ENCODE measurements around the gene FAM107B.

FAM107B gene

GRCh38 chr10:14499601-14499904 lies 275.1 kb downstream of the FAM107B start:
- no peak overlapping the region for H3K4me3 ChIP-seq (ENCODE audit: low read length)
- DNase-seq (ENCODE audit: low read depth) = no peak
- TF ChIP-seq CTCF (IDR thresholded peaks at IDR 0.05; ENCODE audit: insufficient read depth, low read depth, low read length, missing control alignments) = no peak

DNA sequence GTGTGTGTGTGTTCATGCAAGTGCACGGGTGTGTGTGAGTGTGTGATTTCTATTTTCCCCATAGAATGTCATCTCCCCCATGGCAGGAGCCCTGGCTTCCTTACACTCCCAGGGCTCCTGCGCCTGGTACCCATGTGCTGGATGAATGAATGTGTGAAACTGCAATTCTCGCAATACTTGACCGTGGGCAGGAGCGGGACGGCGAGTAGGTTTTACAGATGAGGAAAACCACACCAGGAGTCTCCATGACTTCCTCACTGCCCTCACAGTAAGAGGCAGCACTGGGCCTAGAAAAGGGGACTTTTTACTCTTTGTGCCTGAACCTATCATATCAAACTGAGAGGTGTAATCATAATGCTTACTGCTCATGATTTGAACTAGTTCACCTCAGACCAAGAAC lies 276.4 kb downstream of the FAM107B start:
- TF ChIP-seq CTCF (IDR thresholded peaks at IDR 0.05; ENCODE audit: insufficient read depth, low read depth, low read length, missing control alignments) = no peak
- H3K4me3 ChIP-seq (ENCODE audit: low read length) = no peak overlapping the region
- no peak for DNase-seq (ENCODE audit: low read depth)

DNA sequence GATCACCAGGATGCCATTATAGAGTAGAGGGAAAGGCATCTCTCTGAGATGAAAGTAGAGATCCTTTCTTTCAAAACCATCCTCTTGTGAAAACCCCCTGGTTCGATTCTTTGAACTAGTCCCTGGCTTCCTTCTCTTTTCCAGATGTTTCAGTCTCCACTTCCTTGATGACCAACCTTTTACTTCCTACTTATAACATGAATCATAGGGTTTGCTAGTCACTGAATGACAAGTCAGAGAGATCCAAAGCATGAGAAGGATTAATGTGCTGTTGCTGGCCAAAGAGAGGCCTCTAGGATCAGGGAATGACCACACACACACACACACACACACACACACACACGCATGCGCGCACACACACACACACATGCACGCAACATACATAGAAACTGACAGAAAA lies 282.9 kb downstream of the FAM107B start:
- TF ChIP-seq CTCF (IDR thresholded peaks at IDR 0.05; ENCODE audit: insufficient read depth, low read depth, low read length, missing control alignments) = no peak
- peak; percentile 44 for DNase-seq (ENCODE audit: low read depth)
- no peak overlapping the region for H3K4me3 ChIP-seq (ENCODE audit: low read length)

DNA sequence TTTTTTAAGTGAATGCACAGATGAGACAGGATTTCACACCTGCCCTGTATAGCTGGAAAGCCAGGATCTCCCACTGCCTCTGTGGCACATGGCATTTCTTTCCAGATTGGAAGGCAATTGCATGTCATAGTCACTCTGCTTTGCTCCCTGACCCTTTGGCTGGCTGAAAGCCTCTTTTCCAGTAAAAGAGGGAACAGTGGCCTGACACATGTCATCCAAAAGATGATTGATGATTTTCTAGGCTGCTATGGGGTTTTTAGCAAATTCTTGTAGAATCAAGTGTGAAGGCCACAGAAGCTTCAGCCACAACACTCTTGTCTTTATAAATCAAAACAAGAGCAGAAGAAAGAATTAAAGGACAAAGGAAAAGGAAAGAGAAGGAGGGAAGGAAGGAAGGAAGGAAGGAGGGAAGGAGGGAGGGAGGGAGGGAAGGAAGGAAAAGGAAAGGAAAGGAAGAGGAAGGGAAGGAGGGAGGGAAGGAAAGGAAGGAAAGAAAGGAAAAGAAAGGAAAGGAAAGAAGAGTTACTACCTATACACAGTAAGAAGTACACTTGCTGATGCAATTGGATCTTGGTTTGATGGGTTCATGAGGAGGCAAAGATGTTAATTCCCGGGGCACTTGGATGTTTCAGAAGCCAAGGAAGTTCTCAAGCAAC lies 285.0 kb downstream of the FAM107B start:
- TF ChIP-seq CTCF (IDR thresholded peaks at IDR 0.05; ENCODE audit: insufficient read depth, low read depth, low read length, missing control alignments) = no peak
- H3K4me3 ChIP-seq (ENCODE audit: low read length) = no peak overlapping the region
- DNase-seq (ENCODE audit: low read depth) = no peak

GRCh38 chr10:14487488-14487883 lies 287.2 kb downstream of the FAM107B start:
- no peak for DNase-seq (ENCODE audit: low read depth)
- no peak for TF ChIP-seq CTCF (IDR thresholded peaks at IDR 0.05; ENCODE audit: insufficient read depth, low read depth, low read length, missing control alignments)
- H3K4me3 ChIP-seq (ENCODE audit: low read length) = no peak overlapping the region

- DNase-seq (ENCODE audit: low read depth) = no peak
- H3K4me3 ChIP-seq (ENCODE audit: low read length) = no peak overlapping the region
- TF ChIP-seq CTCF (IDR thresholded peaks at IDR 0.05; ENCODE audit: insufficient read depth, low read depth, low read length, missing control alignments) = no peak
Observed at GRCh38 chr10:14486777-14487487, 287.8 kb downstream of the FAM107B start.

DNA sequence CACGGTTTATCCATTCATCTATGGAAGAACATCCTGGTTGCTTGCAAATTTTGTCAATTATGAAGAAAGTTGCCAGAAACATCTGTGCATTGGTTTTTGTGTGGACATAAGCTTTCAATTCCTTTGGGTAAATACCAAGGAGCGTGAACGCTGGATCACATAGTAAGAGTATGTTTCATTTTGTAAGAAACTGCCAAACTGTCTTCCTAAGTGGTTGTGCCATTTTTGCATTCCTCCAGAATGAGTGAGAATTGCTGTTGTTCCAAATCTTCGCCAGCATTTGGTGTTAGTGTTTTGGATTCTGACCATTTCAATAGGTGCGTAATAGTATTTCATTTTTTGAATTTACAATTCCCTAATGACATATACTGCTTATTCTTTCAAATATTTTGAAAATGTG lies 288.7 kb downstream of the FAM107B start:
- no peak overlapping the region for H3K4me3 ChIP-seq (ENCODE audit: low read length)
- no peak for TF ChIP-seq CTCF (IDR thresholded peaks at IDR 0.05; ENCODE audit: insufficient read depth, low read depth, low read length, missing control alignments)
- no peak for DNase-seq (ENCODE audit: low read depth)

Data from epithelial cell of esophagus (primary cell).